Cardiac muscle cell (in vitro differentiated cells and primary cell): ENCODE measurements around the gene SDSL. TPM values are rescaled to one million over a fixed set of nuclear protein-coding genes. Genes with fewer than 3 reads are reported as not detected.

Source experiments
- DNase-seq, 2 donors: peaks; one replicate each; pipeline versions ENCODE4 v3.0.0 to v3.0.0-alpha.2; 2010 to 2017; ENCODE audit warnings: low read depth in 1 of 2, low spot score in 1 of 2
- H3K27ac ChIP-seq: fragments of 200-600 bp; sonication (generic); 2 replicates; pipeline ENCODE4 v1.5.1; 2016
- H3K27me3 ChIP-seq: fragments of 200-600 bp; sonication (generic); 2 replicates; pipeline ENCODE4 v1.6.0; 2016; ENCODE audit warnings: control low read depth
- H3K36me3 ChIP-seq: fragments of 200-600 bp; sonication (generic); 2 replicates; pipeline ENCODE4 v1.5.1; 2016; ENCODE audit warnings: control low read depth
- H3K4me1 ChIP-seq: fragments of 200-600 bp; sonication (generic); 2 replicates; pipeline ENCODE4 v1.8.1; 2017; ENCODE audit warnings: low read depth, mild to moderate bottlenecking, mixed run types
- H3K4me3 ChIP-seq: fragments of 200-600 bp; sonication (generic); 2 replicates; pipeline ENCODE4 v1.5.1; 2016; ENCODE audit warnings: mild to moderate bottlenecking
- H3K9me3 ChIP-seq: fragments of 200-600 bp; sonication (generic); 2 replicates; pipeline ENCODE4 v1.5.1; 2017; ENCODE audit warnings: low read depth, mild to moderate bottlenecking, control low read depth
- CTCF ChIP-seq: IDR thresholded peaks from 2 replicates; pipeline ENCODE4 v1.5.1; 2012; ENCODE audit warnings: low read depth, mild to moderate bottlenecking, low read length
- polyA plus RNA-seq: library from polyadenylated mRNA; unstranded; fragments of >200 nt; fragmentation: Nextera tagmentation; extraction: Ambion mirVana; gene quantifications from 2 replicates; pipeline ENCODE4 v1.2.1, GENCODE V29; 2016
- total RNA-seq: library from RNA; depleted of rRNA; stranded (reverse); fragments of >200 nt; gene quantifications from 2 replicates; pipeline ENCODE4 v1.2.3, GENCODE V29; 2016

SDSL gene
- total and polyA plus RNA-seq, 2 experiments from 2014 or later, result 13.2 to 14.6 TPM

- no peaks in the 10 kb centered on the region for H3K4me1 ChIP-seq
- TF ChIP-seq CTCF, result no peak
- no peak overlapping the region for H3K27ac ChIP-seq
- no peak for DNase-seq
- H3K4me3 ChIP-seq, result no peak overlapping the region
- no peaks in the 10 kb centered on the region for H3K36me3 ChIP-seq
- H3K27me3 ChIP-seq, result peaks cover 50% of the 10 kb centered on the region
- no peaks in the 10 kb centered on the region for H3K9me3 ChIP-seq
Measured at GRCh38 chr12:113439301-113439597, 17.1 kb downstream of the SDSL start.

GRCh38 chr12:113439606-113440030 is 17.4 kb downstream of the SDSL start:
- Histone ChIP-seq H3K27me3 (peaks cover 53% of the 10 kb centered on the region), H3K4me1 (no peaks in the 10 kb centered on the region), H3K27ac (no peak overlapping the region), H3K4me3 (no peak overlapping the region), H3K9me3 (no peaks in the 10 kb centered on the region), H3K36me3 (no peaks in the 10 kb centered on the region)
- DNase-seq, result peak; percentile 52 to 83
- TF ChIP-seq CTCF, result peak; percentile 83

- no peak for TF ChIP-seq CTCF
Measured at GRCh38 chr12:113440336-113440735, 18.2 kb downstream of the SDSL start.

GRCh38 chr12:113440947-113441782 is 19.0 kb downstream of the SDSL start:
- H3K36me3 ChIP-seq, result no peaks in the 10 kb centered on the region
- no peaks in the 10 kb centered on the region for H3K9me3 ChIP-seq
- H3K4me1 ChIP-seq, result no peaks in the 10 kb centered on the region
- no peak overlapping the region for H3K27ac ChIP-seq
- H3K4me3 ChIP-seq, result no peak overlapping the region
- H3K27me3 ChIP-seq, result peaks cover 68% of the 10 kb centered on the region
- DNase-seq, result peak in 1 of 2 donors; percentile 45
- no peak for TF ChIP-seq CTCF

More at GRCh38 chr12:113440336-113440735, 18.2 kb downstream of the SDSL start:
- Histone ChIP-seq H3K27me3 (peaks cover 60% of the 10 kb centered on the region), H3K4me1 (no peaks in the 10 kb centered on the region), H3K27ac (no peak overlapping the region), H3K9me3 (no peaks in the 10 kb centered on the region), H3K4me3 (no peak overlapping the region), H3K36me3 (no peaks in the 10 kb centered on the region)
- no peak for DNase-seq

GRCh38 chr12:113443030-113443539 is 20.9 kb downstream of the SDSL start:
- H3K4me3 ChIP-seq, result no peak overlapping the region
- H3K27me3 ChIP-seq, result peaks cover 65% of the 10 kb centered on the region
- no peaks in the 10 kb centered on the region for H3K36me3 ChIP-seq
- no peak for DNase-seq
- no peaks in the 10 kb centered on the region for H3K4me1 ChIP-seq
- TF ChIP-seq CTCF, result no peak
- H3K27ac ChIP-seq, result no peak overlapping the region
- no peaks in the 10 kb centered on the region for H3K9me3 ChIP-seq
